ENCODE data around the gene IL36RN.

Gene IL36RN

DNA sequence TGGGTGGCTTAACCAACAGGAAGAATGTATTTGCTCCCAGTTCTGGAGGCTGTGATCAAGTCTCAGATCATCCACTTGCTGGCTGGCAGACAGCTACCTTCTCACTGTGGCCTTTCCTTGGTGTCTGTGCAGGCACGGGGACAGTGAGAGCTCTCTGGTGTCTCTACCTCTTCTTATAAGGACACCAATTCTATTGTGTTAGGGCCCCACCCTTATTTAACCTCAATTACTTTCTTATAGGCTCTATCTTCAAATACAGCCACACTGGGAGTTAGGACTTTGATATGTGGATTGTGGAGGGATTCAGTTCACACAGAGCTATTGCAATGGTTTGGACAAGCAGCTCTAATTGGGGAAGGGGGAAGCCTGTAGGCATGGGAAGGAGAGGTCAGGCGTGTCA lies 43.1 kb downstream of the IL36RN start:
- no peak for DNase-seq (ENCODE audit: low spot score)

DNA sequence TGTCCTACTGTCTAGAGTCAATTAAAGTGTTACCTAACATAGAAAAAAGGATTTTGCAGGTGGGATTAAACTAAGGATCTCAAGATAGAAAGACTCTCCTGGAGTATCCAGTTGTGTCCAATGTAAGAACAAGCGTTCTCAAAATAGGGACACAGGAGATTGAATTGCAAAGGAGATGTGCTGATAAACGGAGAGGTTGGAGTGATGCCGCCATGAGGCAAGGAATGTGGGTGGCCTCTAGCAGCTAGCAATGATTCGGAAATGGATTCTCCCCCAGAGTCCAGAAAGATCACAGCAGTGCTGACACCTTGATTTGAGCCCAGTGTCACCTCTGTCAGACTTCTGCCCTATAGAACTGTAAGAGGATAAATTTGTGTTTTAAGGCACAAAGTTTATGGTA lies 44.3 kb downstream of the IL36RN start:
- no peak for DNase-seq (ENCODE audit: low spot score)

DNA sequence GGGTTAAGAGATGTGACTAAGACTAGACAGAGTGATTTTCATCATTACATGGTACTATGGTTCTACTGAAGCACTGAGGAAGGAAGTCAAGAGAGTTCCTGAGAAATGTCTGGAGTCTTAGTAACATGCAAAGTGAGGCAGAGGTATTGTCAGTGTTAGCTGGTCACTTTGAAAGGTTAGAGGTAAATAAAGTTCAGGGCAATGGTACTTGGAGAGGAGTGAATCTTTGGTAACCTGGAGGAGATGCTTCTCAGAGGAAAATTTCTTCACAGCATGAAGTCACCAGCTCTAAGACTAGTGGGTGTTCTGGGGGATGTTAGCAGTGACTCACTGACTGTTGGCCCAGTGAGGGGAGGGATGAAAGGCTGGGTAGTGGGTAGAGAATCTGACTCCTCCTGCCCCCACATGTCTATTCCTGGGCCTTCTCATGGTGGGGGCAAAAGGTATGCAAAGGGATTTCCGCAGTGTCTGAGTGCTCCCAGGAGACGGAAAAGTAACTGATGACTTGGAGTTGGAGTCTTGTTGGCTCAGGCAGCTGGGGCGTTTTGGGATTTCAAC lies 45.1 kb downstream of the IL36RN start:
- no peak for DNase-seq (ENCODE audit: low spot score)

DNA sequence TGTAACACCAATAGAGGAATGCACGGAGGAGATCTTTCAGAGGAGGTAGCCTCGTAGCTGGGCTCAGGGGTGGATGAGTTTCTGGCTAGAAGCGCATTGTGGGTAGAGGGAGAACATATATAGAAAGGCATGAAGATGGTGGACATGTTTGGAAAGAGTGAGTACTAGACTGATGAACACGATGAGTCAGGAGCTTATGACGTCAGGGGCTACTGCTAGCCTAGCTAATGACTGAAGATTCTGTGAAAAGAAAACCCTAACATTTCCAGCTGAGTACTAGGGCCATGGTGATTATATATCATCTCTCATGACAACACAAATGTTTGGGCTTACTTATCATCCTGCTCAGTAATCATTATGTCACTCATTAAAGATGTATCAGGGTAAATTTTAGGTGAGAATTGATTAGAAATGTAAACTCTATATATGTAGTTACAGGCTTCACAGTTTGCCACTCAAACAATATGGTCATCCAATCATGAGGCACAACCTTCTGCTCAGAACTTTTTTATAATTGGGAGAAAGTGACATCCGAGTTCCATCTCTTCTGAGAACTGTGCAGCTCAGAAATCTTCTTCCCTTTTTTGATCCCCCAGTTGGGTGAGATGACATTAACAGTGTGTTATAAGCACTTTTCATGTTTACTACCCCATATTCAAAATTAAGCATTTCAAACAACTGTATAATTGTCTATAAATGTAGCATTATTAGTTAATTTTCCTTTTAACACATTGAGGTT lies 46.2 kb downstream of the IL36RN start:
- no peak for DNase-seq (ENCODE audit: low spot score)

DNA sequence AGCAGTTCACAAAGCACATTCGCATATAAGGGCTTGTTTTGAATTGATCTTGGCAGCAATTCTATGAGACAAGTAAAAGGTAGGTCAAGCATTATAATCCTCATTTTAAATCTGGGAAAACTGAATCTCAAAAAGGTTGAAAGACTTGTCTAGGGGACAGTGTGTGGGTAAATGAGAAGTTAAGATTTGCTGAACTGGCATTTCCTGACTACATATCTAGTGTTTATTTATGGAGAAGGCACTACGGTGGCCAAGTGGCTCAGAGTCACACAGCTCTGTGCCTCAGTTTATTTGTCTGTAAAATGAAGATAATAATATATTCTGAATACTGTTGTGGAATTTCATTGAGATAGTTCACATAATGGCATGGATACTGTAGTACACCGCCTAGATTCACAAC lies 52.1 kb downstream of the IL36RN start:
- no peak for DNase-seq (ENCODE audit: low spot score)

DNA sequence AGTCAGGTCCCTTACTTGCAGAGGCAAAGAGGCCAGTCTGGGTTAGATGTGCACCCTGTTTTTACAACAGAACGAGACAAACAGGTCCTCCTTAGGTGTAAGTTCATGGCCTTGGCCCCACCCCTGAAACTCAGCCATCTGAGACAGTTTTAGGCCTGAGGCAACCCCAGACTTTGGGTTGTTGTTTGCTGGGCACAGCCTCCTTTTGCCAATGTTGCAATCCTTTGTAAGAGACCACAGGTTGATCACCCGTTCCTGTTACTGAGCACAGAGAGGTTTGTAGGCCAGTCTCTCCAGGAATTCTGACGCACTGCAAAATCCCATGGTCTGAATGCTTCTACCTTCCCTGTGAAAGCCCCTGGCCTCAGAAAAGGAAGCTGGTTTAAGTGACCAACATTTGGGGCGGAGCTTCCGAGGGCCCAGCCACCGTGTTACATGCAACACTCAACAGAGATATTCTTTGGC lies 52.9 kb downstream of the IL36RN start:
- DNase-seq (ENCODE audit: low spot score) = no peak

DNA sequence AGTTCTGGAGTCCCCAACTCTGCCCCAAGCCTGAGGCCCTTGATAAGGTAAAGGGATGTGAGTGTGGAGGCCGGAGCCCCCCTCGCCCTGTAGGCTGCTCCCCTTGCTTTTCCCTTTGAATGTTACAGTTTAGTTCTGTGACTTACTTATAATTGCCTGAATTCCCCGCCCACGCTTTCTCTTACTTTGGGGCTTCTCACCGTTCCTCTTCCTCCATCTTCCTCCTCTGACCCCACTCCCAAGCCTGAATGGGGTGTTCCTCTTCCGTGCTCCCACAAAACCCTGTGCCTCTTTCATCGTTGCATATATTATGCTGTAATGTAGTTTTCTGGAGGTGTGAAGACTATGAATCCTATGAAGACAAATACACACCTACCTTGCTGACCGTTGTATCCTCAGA lies 53.4 kb downstream of the IL36RN start:
- no peak for DNase-seq (ENCODE audit: low spot score)

DNA sequence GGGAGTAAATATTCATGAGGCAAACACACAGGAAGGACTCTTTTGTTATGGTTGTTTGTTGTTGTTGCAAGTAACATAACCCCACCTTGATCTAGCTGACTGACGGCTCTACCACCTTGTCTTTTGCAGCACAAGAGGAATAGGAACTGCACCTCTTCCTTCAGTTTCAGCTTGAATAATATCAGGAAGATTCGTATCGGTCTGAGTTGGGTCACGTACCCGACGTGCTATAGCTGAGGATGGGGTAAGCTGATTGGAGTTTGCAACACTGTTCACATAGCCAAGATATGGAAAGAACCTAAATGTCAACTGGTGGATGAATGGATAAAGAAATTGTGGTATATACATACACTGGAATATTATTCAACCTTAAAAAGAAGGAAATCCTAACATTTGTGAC lies 53.9 kb downstream of the IL36RN start:
- DNase-seq (ENCODE audit: low spot score) = no peak

DNA sequence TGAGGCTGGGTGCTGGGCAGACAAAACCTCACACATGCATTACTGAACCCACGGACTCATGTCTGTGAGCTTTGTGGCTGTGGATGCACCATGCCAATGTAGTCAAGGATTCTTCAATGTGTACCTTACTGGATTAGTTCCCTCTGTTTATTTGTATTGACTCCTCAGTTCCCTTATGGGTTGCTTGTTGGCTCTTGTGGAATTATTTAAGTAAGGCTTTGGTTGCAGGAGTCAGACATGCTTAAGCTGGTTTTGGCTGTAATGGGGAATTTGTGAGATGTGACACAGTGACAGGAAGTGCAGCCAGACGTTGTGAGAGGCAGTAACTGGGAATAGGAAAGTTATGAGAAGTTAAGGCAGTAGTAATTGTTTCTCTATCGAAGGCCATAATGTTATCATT lies 54.8 kb downstream of the IL36RN start:
- no peak for DNase-seq (ENCODE audit: low spot score)
